Measurements from ENCODE around the gene RAPGEFL1. TPM values are rescaled to one million over a fixed set of nuclear protein-coding genes. Genes with fewer than 3 reads are reported as not detected.

Gene RAPGEFL1
- polyA plus RNA-seq, 1 donor, result 15.0 TPM

DNA sequence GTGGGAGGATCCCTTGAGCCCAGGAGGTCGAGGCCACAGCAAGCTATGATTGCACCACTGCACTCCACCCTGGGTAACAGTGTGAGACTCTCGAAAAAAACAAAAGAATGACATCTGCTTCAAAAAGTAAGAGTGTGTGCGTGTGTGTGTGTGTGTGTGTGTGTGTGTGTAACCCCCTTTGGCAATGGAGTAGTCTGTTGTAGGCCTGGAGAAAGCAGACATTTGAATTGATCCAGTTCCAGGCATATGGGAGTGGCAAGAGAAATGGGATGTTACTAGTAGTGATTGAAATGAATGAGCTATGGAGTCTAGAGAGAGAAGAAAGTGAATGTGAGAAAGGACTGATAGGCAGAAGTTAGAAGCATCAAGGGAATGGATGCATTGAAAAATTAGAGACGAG is 27.0 kb upstream of the RAPGEFL1 start:
- no peak overlapping the region for H3K4me3 ChIP-seq (ENCODE audit: low read length)
- H3K27ac ChIP-seq (ENCODE audit: low read length), result no peak overlapping the region
- no peaks in the 10 kb centered on the region for H3K9me3 ChIP-seq (ENCODE audit: control insufficient read depth, low read depth, low read length)
- peaks cover 71% of the 10 kb centered on the region for H3K36me3 ChIP-seq (ENCODE audit: control insufficient read depth, insufficient read depth, low read length)
- no peaks in the 10 kb centered on the region for H3K4me1 ChIP-seq (ENCODE audit: control insufficient read depth, insufficient read depth, low read length)
- DNase-seq, result no peak
- 93% methylated on average over 3 of the region's 4 CpGs for WGBS (ENCODE audit: insufficient coverage, low lambda C conversion rate)
- no peaks in the 10 kb centered on the region for H3K27me3 ChIP-seq (ENCODE audit: control insufficient read depth, insufficient read depth, low read length)

DNA sequence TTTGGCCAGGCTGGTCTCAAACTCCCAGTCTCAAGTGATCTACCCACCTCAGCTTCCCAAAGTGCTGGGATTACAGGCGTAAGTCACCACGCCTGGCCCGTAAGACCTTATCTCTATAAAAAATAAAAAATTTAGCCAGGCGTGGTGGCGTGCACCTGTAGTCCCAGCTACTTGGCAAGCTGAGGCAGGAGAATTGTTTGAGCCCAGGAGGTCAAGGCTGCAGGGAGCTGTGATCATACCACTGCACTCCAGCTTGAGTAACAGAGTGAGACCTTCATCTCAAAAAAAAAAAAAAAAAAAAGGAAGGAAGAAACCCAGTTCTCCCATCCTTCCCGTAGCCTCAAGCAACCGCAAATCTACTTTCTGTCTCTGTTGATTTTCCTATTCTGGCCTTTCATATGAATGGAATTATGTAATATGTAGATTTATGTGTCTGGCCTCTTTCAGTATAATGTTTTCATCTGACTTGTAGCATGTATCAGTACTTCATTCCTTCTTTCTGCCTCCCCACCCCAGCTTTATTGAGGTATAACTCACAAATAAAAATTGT is 25.8 kb upstream of the RAPGEFL1 start:
- Histone ChIP-seq H3K27ac (ENCODE audit: low read length) (no peak overlapping the region), H3K9me3 (ENCODE audit: control insufficient read depth, low read depth, low read length) (no peaks in the 10 kb centered on the region), H3K27me3 (ENCODE audit: control insufficient read depth, insufficient read depth, low read length) (no peaks in the 10 kb centered on the region), H3K4me3 (ENCODE audit: low read length) (no peak overlapping the region), H3K4me1 (ENCODE audit: control insufficient read depth, insufficient read depth, low read length) (no peaks in the 10 kb centered on the region), H3K36me3 (ENCODE audit: control insufficient read depth, insufficient read depth, low read length) (peaks cover 69% of the 10 kb centered on the region)
- WGBS (ENCODE audit: insufficient coverage, low lambda C conversion rate), result 80% methylated on average over 2 of the region's 7 CpGs
- no peak for DNase-seq

- no peak overlapping the region for H3K27ac ChIP-seq (ENCODE audit: low read length)
- H3K9me3 ChIP-seq (ENCODE audit: control insufficient read depth, low read depth, low read length), result no peaks in the 10 kb centered on the region
- peaks cover 52% of the 10 kb centered on the region for H3K36me3 ChIP-seq (ENCODE audit: control insufficient read depth, insufficient read depth, low read length)
- H3K4me3 ChIP-seq (ENCODE audit: low read length), result no peak overlapping the region
- no peaks in the 10 kb centered on the region for H3K4me1 ChIP-seq (ENCODE audit: control insufficient read depth, insufficient read depth, low read length)
- no peaks in the 10 kb centered on the region for H3K27me3 ChIP-seq (ENCODE audit: control insufficient read depth, insufficient read depth, low read length)
- DNase-seq, result no peak
- 83% methylated on average over 2 of the region's 14 CpGs for WGBS (ENCODE audit: insufficient coverage, low lambda C conversion rate)
These were observed 23.6 kb upstream of the RAPGEFL1 start for GRCh38 chr17:40153603-40154236.

GRCh38 chr17:40157973-40158372 is 19.3 kb upstream of the RAPGEFL1 start:
- 100% methylated on average over 2 of the region's 2 CpGs for WGBS (ENCODE audit: insufficient coverage, low lambda C conversion rate)
- Histone ChIP-seq H3K36me3 (ENCODE audit: control insufficient read depth, insufficient read depth, low read length) (peaks cover 46% of the 10 kb centered on the region), H3K4me3 (ENCODE audit: low read length) (no peak overlapping the region), H3K9me3 (ENCODE audit: control insufficient read depth, low read depth, low read length) (no peaks in the 10 kb centered on the region), H3K27me3 (ENCODE audit: control insufficient read depth, insufficient read depth, low read length) (no peaks in the 10 kb centered on the region), H3K4me1 (ENCODE audit: control insufficient read depth, insufficient read depth, low read length) (no peaks in the 10 kb centered on the region), H3K27ac (ENCODE audit: low read length) (no peak overlapping the region)
- no peak for DNase-seq

- Histone ChIP-seq H3K9me3 (ENCODE audit: control insufficient read depth, low read depth, low read length) (no peaks in the 10 kb centered on the region), H3K27me3 (ENCODE audit: control insufficient read depth, insufficient read depth, low read length) (no peaks in the 10 kb centered on the region), H3K4me3 (ENCODE audit: low read length) (no peak overlapping the region), H3K36me3 (ENCODE audit: control insufficient read depth, insufficient read depth, low read length) (peaks cover 46% of the 10 kb centered on the region), H3K4me1 (ENCODE audit: control insufficient read depth, insufficient read depth, low read length) (no peaks in the 10 kb centered on the region), H3K27ac (ENCODE audit: low read length) (no peak overlapping the region)
- no peak for DNase-seq
- WGBS (ENCODE audit: insufficient coverage, low lambda C conversion rate), result 60% methylated on average over 1 of the region's 3 CpGs
These were observed 18.7 kb upstream of the RAPGEFL1 start for GRCh38 chr17:40158438-40159013.

GRCh38 chr17:40159456-40159855 is 17.8 kb upstream of the RAPGEFL1 start:
- H3K36me3 ChIP-seq (ENCODE audit: control insufficient read depth, insufficient read depth, low read length), result peaks cover 47% of the 10 kb centered on the region
- H3K9me3 ChIP-seq (ENCODE audit: control insufficient read depth, low read depth, low read length), result no peaks in the 10 kb centered on the region
- WGBS (ENCODE audit: insufficient coverage, low lambda C conversion rate), result no CpG with 5 or more reads among the region's 6 CpGs

GRCh38 chr17:40167685-40168261 is 9.5 kb upstream of the RAPGEFL1 start:
- Histone ChIP-seq H3K9me3 (ENCODE audit: control insufficient read depth, low read depth, low read length) (no peaks in the 10 kb centered on the region), H3K4me1 (ENCODE audit: control insufficient read depth, insufficient read depth, low read length) (no peaks in the 10 kb centered on the region), H3K27ac (ENCODE audit: low read length) (peak overlapping the region; percentile 33), H3K27me3 (ENCODE audit: control insufficient read depth, insufficient read depth, low read length) (no peaks in the 10 kb centered on the region), H3K36me3 (ENCODE audit: control insufficient read depth, insufficient read depth, low read length) (peaks cover 84% of the 10 kb centered on the region), H3K4me3 (ENCODE audit: low read length) (no peak overlapping the region)
- 100% methylated on average over 1 of the region's 3 CpGs for WGBS (ENCODE audit: insufficient coverage, low lambda C conversion rate)
- DNase-seq, result no peak

More at GRCh38 chr17:40159456-40159855, 17.8 kb upstream of the RAPGEFL1 start:
- no peaks in the 10 kb centered on the region for H3K27me3 ChIP-seq (ENCODE audit: control insufficient read depth, insufficient read depth, low read length)
- no peak for DNase-seq
- no peaks in the 10 kb centered on the region for H3K4me1 ChIP-seq (ENCODE audit: control insufficient read depth, insufficient read depth, low read length)
- H3K4me3 ChIP-seq (ENCODE audit: low read length), result no peak overlapping the region
- no peak overlapping the region for H3K27ac ChIP-seq (ENCODE audit: low read length)

DNA sequence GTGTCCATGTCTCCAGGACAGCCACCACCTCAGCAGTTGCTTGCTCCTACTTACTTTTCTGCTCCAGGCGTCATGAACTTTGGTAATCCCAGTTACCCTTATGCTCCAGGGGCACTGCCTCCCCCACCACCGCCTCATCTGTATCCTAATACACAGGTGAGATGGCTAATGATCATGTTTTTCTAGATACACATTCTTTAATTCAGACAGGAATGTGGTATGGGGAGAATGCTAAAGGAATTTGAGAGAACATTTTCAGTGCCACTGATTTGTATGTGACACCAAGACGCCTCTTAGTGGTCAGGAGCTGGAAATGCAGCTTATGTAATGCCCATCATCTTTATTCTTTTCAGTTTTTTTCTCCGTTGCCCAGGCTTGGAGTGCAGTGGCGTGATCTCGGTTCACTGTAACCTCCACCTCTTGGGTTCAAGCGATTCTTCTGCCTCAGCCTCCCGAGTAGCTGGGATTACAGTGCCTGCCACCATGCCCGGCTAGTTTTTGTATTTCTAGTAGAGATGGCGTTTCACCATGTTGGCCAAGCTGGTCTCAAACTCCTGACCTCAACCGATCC is 8.9 kb upstream of the RAPGEFL1 start:
- Histone ChIP-seq H3K27ac (ENCODE audit: low read length) (peak overlapping the region; percentile 33), H3K27me3 (ENCODE audit: control insufficient read depth, insufficient read depth, low read length) (no peaks in the 10 kb centered on the region), H3K4me3 (ENCODE audit: low read length) (no peak overlapping the region), H3K9me3 (ENCODE audit: control insufficient read depth, low read depth, low read length) (no peaks in the 10 kb centered on the region), H3K4me1 (ENCODE audit: control insufficient read depth, insufficient read depth, low read length) (no peaks in the 10 kb centered on the region), H3K36me3 (ENCODE audit: control insufficient read depth, insufficient read depth, low read length) (peaks cover 79% of the 10 kb centered on the region)
- peak in 1 of 2 donors; percentile 56 for DNase-seq
- no CpG with 5 or more reads among the region's 11 CpGs for WGBS (ENCODE audit: insufficient coverage, low lambda C conversion rate)

DNA sequence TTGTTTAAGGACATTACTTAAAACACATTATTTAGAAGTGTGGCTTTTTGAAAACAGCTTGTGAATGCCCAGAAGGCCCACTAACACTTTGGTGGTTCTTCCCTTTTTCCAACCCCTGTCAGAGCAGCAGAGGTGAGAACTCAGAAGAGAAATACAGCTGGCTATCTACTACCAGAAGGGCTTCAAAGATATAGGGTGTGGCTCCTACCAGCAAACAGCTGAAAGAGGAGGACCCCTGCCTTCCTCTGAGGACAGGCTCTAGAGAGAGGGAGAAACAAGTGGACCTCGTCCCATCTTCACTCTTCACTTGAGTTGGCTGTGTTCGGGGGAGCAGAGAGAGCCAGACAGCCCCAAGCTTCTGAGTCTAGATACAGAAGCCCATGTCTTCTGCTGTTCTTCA is 6.9 kb upstream of the RAPGEFL1 start:
- no peak overlapping the region for H3K4me3 ChIP-seq (ENCODE audit: low read length)
- no peaks in the 10 kb centered on the region for H3K9me3 ChIP-seq (ENCODE audit: control insufficient read depth, low read depth, low read length)
- no peaks in the 10 kb centered on the region for H3K27me3 ChIP-seq (ENCODE audit: control insufficient read depth, insufficient read depth, low read length)
- no peak overlapping the region for H3K27ac ChIP-seq (ENCODE audit: low read length)
- no CpG with 5 or more reads among the region's 2 CpGs for WGBS (ENCODE audit: insufficient coverage, low lambda C conversion rate)
- no peaks in the 10 kb centered on the region for H3K4me1 ChIP-seq (ENCODE audit: control insufficient read depth, insufficient read depth, low read length)
- DNase-seq, result no peak
- H3K36me3 ChIP-seq (ENCODE audit: control insufficient read depth, insufficient read depth, low read length), result peaks cover 73% of the 10 kb centered on the region

- Histone ChIP-seq H3K27me3 (ENCODE audit: control insufficient read depth, insufficient read depth, low read length) (no peaks in the 10 kb centered on the region), H3K4me3 (ENCODE audit: low read length) (no peak overlapping the region), H3K36me3 (ENCODE audit: control insufficient read depth, insufficient read depth, low read length) (peaks cover 63% of the 10 kb centered on the region), H3K4me1 (ENCODE audit: control insufficient read depth, insufficient read depth, low read length) (peaks cover 10% of the 10 kb centered on the region), H3K27ac (ENCODE audit: low read length) (no peak overlapping the region), H3K9me3 (ENCODE audit: control insufficient read depth, low read depth, low read length) (no peaks in the 10 kb centered on the region)
- WGBS (ENCODE audit: insufficient coverage, low lambda C conversion rate), result no CpG with 5 or more reads among the region's 1 CpG
- DNase-seq, result no peak
These were observed 5.5 kb upstream of the RAPGEFL1 start for GRCh38 chr17:40171750-40172149.

Measured in large intestine (tissue), 3 donors.